AG04450 (cell line): ENCODE measurements around the gene MRPL16. TPM values are rescaled to one million over a fixed set of nuclear protein-coding genes. Genes with fewer than 3 reads are reported as not detected.

ENCODE experiments used
- CTCF ChIA-PET: fragments of 300-600, 350-600 bp; formaldehyde crosslinking; extraction: SDS; loops from one replicate; lab custom pipeline; 2022; ENCODE audit warnings: antibody characterized with exemption, inconsistent platforms; lab: Charles Lee
- POLR2A ChIA-PET: fragments of 350-600 bp; formaldehyde crosslinking; extraction: SDS; loops from one replicate; lab custom pipeline; 2021; ENCODE audit warnings: antibody characterized with exemption, inconsistent platforms; lab: Yijun Ruan, JAX
- DNase-seq: peaks from one replicate; pipeline ENCODE4 v3.0.0-alpha.2; 2011; ENCODE audit warnings: low read depth, low spot score
- H3K27ac ChIP-seq: one replicate; pipeline ENCODE4 v1.5.1; 2012; ENCODE audit warnings: low read depth, low read length, control low read depth
- H3K27me3 ChIP-seq: one replicate; pipeline ENCODE4 v1.6.0; 2012; ENCODE audit warnings: low read length; ENCODE audit not compliant: control insufficient read depth, insufficient read depth
- H3K4me3 ChIP-seq: 2 replicates; pipeline ENCODE4 v1.5.1; 2011; ENCODE audit warnings: mild to moderate bottlenecking, low read depth, low read length, control low read depth
- H3K9me3 ChIP-seq: 2 replicates; pipeline ENCODE4 v1.5.1; 2012; ENCODE audit warnings: low read length; ENCODE audit not compliant: control insufficient read depth, insufficient read depth
- CTCF ChIP-seq: IDR thresholded peaks from 2 replicates; pipeline ENCODE4 v1.5.1; 2011; ENCODE audit warnings: low read depth, low read length, control low read depth, inconsistent platforms
- polyA plus RNA-seq: library from polyadenylated mRNA; depleted of rRNA; stranded (reverse); fragments of >200 nt; gene quantifications from 2 replicates; pipeline ENCODE4 v1.2.3, GENCODE V29; 2011

The MRPL16 gene
- polyA plus RNA-seq, 1 experiment, result 72.3 TPM

- no peak for DNase-seq
- H3K27me3 ChIP-seq, result no peaks in the 10 kb centered on the region
- no peak overlapping the region for H3K27ac ChIP-seq
- no peaks in the 10 kb centered on the region; the same call in 1 of the 2 replicates for H3K9me3 ChIP-seq
- ChIA-PET CTCF (interaction anchor here (6.3 kb wide), 1 partner anchor 58 kb away, joined by 42 read pairs; the partner anchor contains the start of gene STX3), POLR2A (no interaction called here)
- no peak for TF ChIP-seq CTCF
- H3K4me3 ChIP-seq, result no peak overlapping the region
Observed at GRCh38 chr11:59812220-59812619, 1.6 kb upstream of the MRPL16 start.

DNA sequence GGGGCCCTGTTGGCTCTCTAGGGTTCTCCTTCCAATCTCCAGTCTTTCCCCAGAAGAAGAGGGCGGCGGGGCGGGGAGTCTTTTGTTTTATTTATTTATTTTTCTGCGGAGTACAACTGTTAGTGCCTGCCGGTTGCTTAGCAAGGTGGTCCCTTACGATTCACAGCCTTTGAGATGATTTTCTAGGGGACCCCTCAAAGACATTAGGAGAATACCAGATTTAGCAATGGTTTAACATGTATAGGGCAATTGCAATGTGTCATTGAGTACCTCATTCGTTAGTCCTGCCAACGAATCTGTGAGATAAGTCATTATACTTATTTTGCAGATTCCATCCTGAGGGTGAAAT, 307 bp upstream of the MRPL16 start:
- ChIA-PET CTCF (interaction anchor here (0.7 to 6.3 kb wide), 3 partner anchors 9 to 589 kb away, joined by 3 to 42 read pairs (median 6); partner anchors contain the start of gene STX3), POLR2A (interaction anchor here (0.8 to 1.0 kb wide), 2 partner anchors 10 to 57 kb away, joined by 3 read pairs; no protein-coding TSS in a partner anchor)
- no peak for TF ChIP-seq CTCF
- no peak for DNase-seq
- Histone ChIP-seq H3K27ac (no peak overlapping the region), H3K9me3 (no peaks in the 10 kb centered on the region; the same call in 1 of the 2 replicates), H3K4me3 (peak overlapping the region; percentile 100), H3K27me3 (no peaks in the 10 kb centered on the region)

GRCh38 chr11:59807047-59807610, 3.4 kb downstream of the MRPL16 start:
- no peak overlapping the region for H3K4me3 ChIP-seq
- POLR2A ChIA-PET, result no interaction called here
- DNase-seq, result no peak
- no peak overlapping the region for H3K27ac ChIP-seq
- no peak for TF ChIP-seq CTCF
- H3K9me3 ChIP-seq, result no peaks in the 10 kb centered on the region; the same call in 1 of the 2 replicates
- H3K27me3 ChIP-seq, result no peaks in the 10 kb centered on the region
- CTCF ChIA-PET, result interaction anchor here (1.2 to 6.3 kb wide), 2 partner anchors 16 to 53 kb away, joined by 3 to 42 read pairs; partner anchors contain the start of gene STX3

DNA sequence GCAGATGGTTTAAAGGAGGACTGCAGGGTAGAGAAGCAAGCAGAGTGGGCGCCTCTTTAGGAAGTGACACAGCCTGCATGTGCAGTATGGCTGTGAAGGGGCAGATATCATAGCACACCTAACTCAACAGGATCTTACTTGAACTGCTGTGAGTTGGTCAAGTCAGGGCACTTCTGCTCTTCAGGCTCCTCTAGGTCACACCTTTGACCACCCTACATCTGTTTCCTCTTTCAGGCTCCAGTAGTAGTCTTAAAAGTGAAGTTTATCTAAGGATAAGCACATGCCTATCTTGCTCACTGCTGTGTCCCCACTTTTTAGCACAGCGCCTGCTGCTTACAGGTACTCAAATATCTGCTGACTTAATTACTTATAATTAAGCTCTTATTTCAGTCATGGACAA, 6.5 kb downstream of the MRPL16 start:
- no peak for DNase-seq
- H3K27me3 ChIP-seq, result no peaks in the 10 kb centered on the region
- no peak overlapping the region for H3K27ac ChIP-seq
- CTCF ChIA-PET, result interaction anchor here (0.6 to 3.2 kb wide), 2 partner anchors 49 to 127 kb away, joined by 3 to 32 read pairs; partner anchors contain the start of gene STX3
- H3K4me3 ChIP-seq, result no peak overlapping the region
- TF ChIP-seq CTCF, result no peak
- no peaks in the 10 kb centered on the region for H3K9me3 ChIP-seq
- POLR2A ChIA-PET, result no interaction called here

DNA sequence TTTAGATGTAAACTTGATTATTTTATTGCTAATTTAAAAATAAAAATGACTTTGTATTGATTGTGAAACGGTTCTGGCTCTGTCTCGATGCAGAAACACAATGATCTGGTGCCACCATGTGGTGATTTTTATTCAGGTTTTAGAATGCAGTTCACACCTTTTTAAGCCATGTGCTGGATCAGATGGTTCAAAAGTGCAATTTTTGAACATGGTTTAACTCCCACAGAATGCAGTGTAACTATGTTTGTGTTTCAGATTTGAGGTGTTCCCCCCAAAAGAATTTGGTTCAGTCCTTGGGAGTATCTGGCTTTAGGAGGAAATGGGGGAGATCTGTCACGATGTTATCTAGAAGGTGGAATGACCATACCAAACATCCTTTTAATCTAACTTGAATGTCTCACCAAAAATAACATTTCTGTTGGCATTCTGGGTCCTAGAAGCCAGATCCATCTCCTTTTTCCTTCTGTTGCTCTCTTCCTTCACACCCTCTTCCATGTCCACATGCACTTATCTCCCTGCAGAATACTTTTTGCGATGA, 7.9 kb downstream of the MRPL16 start:
- H3K9me3 ChIP-seq, result no peaks in the 10 kb centered on the region
- DNase-seq, result no peak
- ChIA-PET CTCF (interaction anchor here (0.9 to 3.9 kb wide), 6 partner anchors 8 to 49 kb away, joined by 5 to 79 read pairs (median 19); partner anchors contain the start of genes MRPL16 and STX3), POLR2A (interaction anchor here (1.2 to 1.4 kb wide), 2 partner anchors 47 to 48 kb away, joined by 4 to 8 read pairs; partner anchors contain the start of gene STX3)
- H3K4me3 ChIP-seq, result no peak overlapping the region
- TF ChIP-seq CTCF, result peak; percentile 67
- H3K27me3 ChIP-seq, result no peaks in the 10 kb centered on the region
- H3K27ac ChIP-seq, result no peak overlapping the region
